Measurements from ENCODE around the gene RHOBTB3.

RHOBTB3 gene

GRCh38 chr5:95730011-95730700 lies 980 bp upstream of the RHOBTB3 start:
- Histone ChIP-seq H3K27ac (replicated peaks) (peak overlapping the region; percentile 66), H3K27me3 (ENCODE audit: insufficient read depth, poor library complexity, severe bottlenecking) (no peaks in the 10 kb centered on the region)

GRCh38 chr5:95731571-95732554 lies 727 bp downstream of the RHOBTB3 start:
- Histone ChIP-seq H3K27me3 (ENCODE audit: insufficient read depth, poor library complexity, severe bottlenecking) (no peaks in the 10 kb centered on the region), H3K27ac (replicated peaks) (peak overlapping the region; percentile 56), H3K4me3 (replicated peaks; ENCODE audit: insufficient read depth, low read length) (peak overlapping the region; percentile 57)
- TF ChIP-seq POLR2AphosphoS5 (IDR thresholded peaks at IDR 0.05; ENCODE audit: low read depth) (no peak), SPI1 (IDR thresholded peaks at IDR 0.05; ENCODE audit: borderline replicate concordance, low read depth) (peak; percentile 43; the same call in 1 of the 2 replicates)
- DNase-seq (ENCODE audit: low read depth in 1 of 2, low spot score in 1 of 2) = peak in 1 of 2 experiments; percentile 24

More at GRCh38 chr5:95730011-95730700, 980 bp upstream of the RHOBTB3 start:
- TF ChIP-seq GABPA (IDR thresholded peaks at IDR 0.05; ENCODE audit: low read depth) (no peak), POLR2AphosphoS5 (IDR thresholded peaks at IDR 0.05; ENCODE audit: low read depth) (no peak), CTCF (IDR thresholded peaks at IDR 0.05; ENCODE audit: insufficient read depth, low read length) (no peak), REST (IDR thresholded peaks at IDR 0.05; ENCODE audit: insufficient replicate concordance, low read depth) (no peak), SPI1 (IDR thresholded peaks at IDR 0.05; ENCODE audit: borderline replicate concordance, low read depth) (no peak)
- peak overlapping the region; percentile 57 for H3K4me3 ChIP-seq (replicated peaks; ENCODE audit: insufficient read depth, low read length)
- no peak for DNase-seq (ENCODE audit: low read depth in 1 of 2, low spot score in 1 of 2)

- no peak for DNase-seq (ENCODE audit: low read depth in 1 of 2, low spot score in 1 of 2)
- Histone ChIP-seq H3K4me3 (replicated peaks; ENCODE audit: insufficient read depth, low read length) (no peak overlapping the region), H3K27ac (replicated peaks) (no peak overlapping the region), H3K27me3 (ENCODE audit: insufficient read depth, poor library complexity, severe bottlenecking) (no peaks in the 10 kb centered on the region)
- no peak for TF ChIP-seq REST (IDR thresholded peaks at IDR 0.05; ENCODE audit: insufficient replicate concordance, low read depth)
- no peak for TF ChIP-seq GABPA (IDR thresholded peaks at IDR 0.05; ENCODE audit: low read depth)
- no peak for TF ChIP-seq POLR2AphosphoS5 (IDR thresholded peaks at IDR 0.05; ENCODE audit: low read depth)
- TF ChIP-seq CTCF (IDR thresholded peaks at IDR 0.05; ENCODE audit: insufficient read depth, low read length) = no peak
- no peak for TF ChIP-seq SPI1 (IDR thresholded peaks at IDR 0.05; ENCODE audit: borderline replicate concordance, low read depth)
Observed at GRCh38 chr5:95733107-95733665, 2.0 kb downstream of the RHOBTB3 start.

DNA sequence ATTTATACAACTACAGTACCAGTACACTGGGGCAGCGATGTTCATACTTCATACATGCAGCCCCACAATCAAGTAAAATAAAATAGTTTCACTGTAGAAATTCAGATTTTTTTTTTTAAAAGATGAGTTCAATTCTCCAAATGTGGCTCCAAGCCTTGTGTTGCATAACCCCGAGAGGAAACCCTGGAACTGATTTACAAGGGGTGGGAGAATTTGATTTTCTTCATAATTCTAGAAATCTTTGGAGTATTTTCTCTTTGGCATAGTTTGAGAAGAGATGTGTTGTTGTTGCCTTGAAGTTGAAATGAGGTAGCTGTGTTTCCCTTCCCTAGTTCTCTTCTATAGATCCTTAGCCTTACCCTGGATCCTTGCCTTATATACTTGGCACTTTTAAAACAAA lies 3.1 kb downstream of the RHOBTB3 start:
- H3K4me3 ChIP-seq (replicated peaks; ENCODE audit: insufficient read depth, low read length) = no peak overlapping the region
- TF ChIP-seq CTCF (IDR thresholded peaks at IDR 0.05; ENCODE audit: insufficient read depth, low read length) (no peak), POLR2AphosphoS5 (IDR thresholded peaks at IDR 0.05; ENCODE audit: low read depth) (no peak), SPI1 (IDR thresholded peaks at IDR 0.05; ENCODE audit: borderline replicate concordance, low read depth) (no peak), REST (IDR thresholded peaks at IDR 0.05; ENCODE audit: insufficient replicate concordance, low read depth) (no peak), GABPA (IDR thresholded peaks at IDR 0.05; ENCODE audit: low read depth) (no peak)

More for the DNA sequence above, 3.1 kb downstream of the RHOBTB3 start:
- H3K27ac ChIP-seq (replicated peaks) = no peak overlapping the region
- H3K27me3 ChIP-seq (ENCODE audit: insufficient read depth, poor library complexity, severe bottlenecking) = no peaks in the 10 kb centered on the region
- DNase-seq (ENCODE audit: low read depth in 1 of 2, low spot score in 1 of 2) = no peak
